HepG2 (cell line): ENCODE measurements around the gene FAM168A. TPM values are rescaled to one million over a fixed set of nuclear protein-coding genes. Genes with fewer than 3 reads are reported as not detected.

ENCODE experiments used
- ATAC-seq: fragments of 200-7000 bp; cut with Tn5 transposase; 3 replicates; pipeline ENCODE4 v1.9.1; 2020; ENCODE audit warnings: mild to moderate bottlenecking, moderate library complexity
- BruUV-seq: library from RNA; stranded (reverse); fragments of 400-500 nt; replicated peaks from 2 replicates; lab custom pipeline; 2021; lab: Mats Ljungman, UMichigan
- CTCF ChIA-PET: fragments of 300-600 bp; formaldehyde crosslinking; extraction: SDS; loops from one replicate; lab custom pipeline; 2021; ENCODE audit warnings: low total read pairs, inconsistent platforms, low intra/inter-chr PET ratio; lab: Yijun Ruan, JAX
- POLR2A ChIA-PET: fragments of 350-600 bp; sonication (Branson Sonifier 250); formaldehyde crosslinking; loops from one replicate; lab custom pipeline; 2020; ENCODE audit warnings: antibody characterized with exemption, inconsistent platforms; lab: Yijun Ruan, JAX
- DNase-seq: peaks from one replicate; pipeline ENCODE4 v3.0.0-alpha.2; 2015; ENCODE audit warnings: low spot score
- FAIRE-seq: peaks from 3 replicates; lab custom pipeline; 2011; peaks lifted over from hg19 to GRCh38; lab: Jason Lieb, UNC
- H2AFZ ChIP-seq: one replicate; pipeline ENCODE4 v1.6.1; 2011; ENCODE audit warnings: low read length, inconsistent platforms
- H3K27ac ChIP-seq: fragments of 300-600 bp; 3 replicates; pipeline ENCODE4 v1.8.0; 2011; ENCODE audit warnings: mixed run types, mild to moderate bottlenecking, mixed read lengths, low read length, inconsistent platforms; ENCODE audit not compliant: insufficient read depth; ENCODE audit errors: extremely low read length
- H3K27me3 ChIP-seq, 2 experiments: fragments of 200-600 bp in 1 of 2; 2 replicates in 1 of 2; 3 replicates in 1 of 2; pipeline versions ENCODE4 v1.6.0 to v1.8.0; 2011; ENCODE audit warnings: low read length in 2 of 2, mild to moderate bottlenecking in 2 of 2, moderate library complexity in 2 of 2, inconsistent platforms in 1 of 2; ENCODE audit not compliant: insufficient read depth in 2 of 2, control insufficient read depth in 1 of 2
- H3K36me3 ChIP-seq, 2 experiments: fragments of 200-600 bp in 1 of 2; replicated peaks in 1 of 2; 2 replicates in 1 of 2; 3 replicates in 1 of 2; pipeline versions ENCODE4 v1.5.1 to v1.8.0; 2011; ENCODE audit warnings: low read length in 2 of 2, inconsistent platforms in 1 of 2; ENCODE audit not compliant: insufficient read depth in 2 of 2, control insufficient read depth in 1 of 2
- H3K4me1 ChIP-seq: 2 replicates; pipeline ENCODE4 v1.5.1; 2012; ENCODE audit warnings: low read length, inconsistent platforms; ENCODE audit not compliant: insufficient read depth
- H3K4me2 ChIP-seq: 2 replicates; pipeline ENCODE4 v1.6.0; 2011; ENCODE audit warnings: low read depth, low read length, inconsistent platforms
- H3K4me3 ChIP-seq, 3 experiments: fragments of 200-600 bp in 1 of 3; sonication (generic), shearing (Covaris generic) in 1 of 3; replicated peaks in 1 of 3; 2 replicates each; pipeline ENCODE4 v1.5.1; 2011 to 2016; ENCODE audit warnings: low read length in 3 of 3, inconsistent platforms in 2 of 3, low read depth in 2 of 3, mild to moderate bottlenecking in 2 of 3, control low read depth in 1 of 3, mixed read lengths in 1 of 3; ENCODE audit not compliant: insufficient read depth in 1 of 3
- H3K79me2 ChIP-seq: one replicate; pipeline ENCODE4 v1.6.1; 2011; ENCODE audit warnings: low read length, inconsistent platforms; ENCODE audit not compliant: insufficient read depth
- H3K9ac ChIP-seq: 2 replicates; pipeline ENCODE4 v1.6.0; 2011; ENCODE audit warnings: mild to moderate bottlenecking, low read depth, low read length, inconsistent platforms; ENCODE audit not compliant: insufficient read depth
- H3K9me3 ChIP-seq: 2 replicates; pipeline ENCODE4 v1.5.1; 2012; ENCODE audit warnings: mild to moderate bottlenecking, low read length
- H4K20me1 ChIP-seq: 2 replicates; pipeline ENCODE4 v1.6.0; 2011; ENCODE audit warnings: inconsistent platforms, mild to moderate bottlenecking, low read length, moderate library complexity; ENCODE audit not compliant: insufficient read depth
- CREBL2 ChIP-seq: sonication (generic); formaldehyde crosslinking; IDR thresholded peaks from 2 replicates; pipeline ENCODE4 v1.8.1; 2023; ENCODE audit warnings: missing genetic modification reagents, mild to moderate bottlenecking, borderline replicate concordance
- XBP1 ChIP-seq: sonication (generic); formaldehyde crosslinking; IDR thresholded peaks from 2 replicates; pipeline ENCODE4 v1.5.0; 2020; ENCODE audit warnings: missing genetic modification reagents
- ZNF407 ChIP-seq: sonication (generic); formaldehyde crosslinking; IDR thresholded peaks from one replicate; pipeline ENCODE4 v1.5.1; 2020; ENCODE audit warnings: mild to moderate bottlenecking, missing genetic modification reagents; ENCODE audit errors: not compliant biosample characterization
- ZNF772 ChIP-seq: sonication (generic); formaldehyde crosslinking; IDR thresholded peaks from 2 replicates; pipeline ENCODE4 v1.5.0; 2020; ENCODE audit warnings: mild to moderate bottlenecking, missing genetic modification reagents
- ZNF850 ChIP-seq: sonication (generic); formaldehyde crosslinking; conservative IDR thresholded peaks from 2 replicates; pipeline ENCODE4 v1.9.0; 2021; ENCODE audit warnings: mild to moderate bottlenecking, missing genetic modification reagents
- WGBS: methylation state at CpG from one replicate; pipeline ENCODE4 v1.1.6; 2017; ENCODE audit warnings: low lambda C conversion rate; 5-methylcytosine and 5-hydroxymethylcytosine counted together
- in situ Hi-C: cut with HindIII; loops from 2 replicates; pipeline ENCODE4 v1.10.0; 2017; ENCODE audit warnings: low pct_unique_long_range_greater_than_20kb; ENCODE audit not compliant: extremely low pct_ligation_motif_present
- intact Hi-C: fragments of 100-400 bp; cut with micrococcal nuclease; formaldehyde crosslinking; loops from one replicate; pipeline ENCODE4 v1.10.0; 2022; ENCODE audit not compliant: unreplicated experiment
- polyA plus RNA-seq, 8 experiments: library from polyadenylated mRNA; depleted of rRNA in 3 of 8; stranded (reverse) in 7 of 8; unstranded in 1 of 8; fragments of >200 nt; fragmentation: Illumina TruSeq in 4 of 8; extraction: Trizol in 4 of 8; gene quantifications; 2 replicates each; pipeline versions ENCODE4 v1.2.1 to v1.2.3, GENCODE V29; 2011 to 2016; ENCODE audit warnings: low read depth in 4 of 8, missing spikeins in 1 of 8, mixed read lengths in 1 of 8; ENCODE audit not compliant: insufficient read depth in 1 of 8
- total RNA-seq, 5 experiments: library from RNA; depleted of rRNA; stranded (reverse); fragments of >200 nt; fragmentation: Illumina TruSeq; extraction: Trizol; gene quantifications; 2 replicates each; pipeline ENCODE4 v1.2.3, GENCODE V29; 2016; ENCODE audit warnings: low read depth in 1 of 5
- TF ChIP-seq, protein P1 (sequence below): sonication (generic); formaldehyde crosslinking; IDR thresholded peaks from 2 replicates; pipeline ENCODE4 v1.5.0; 2020; ENCODE audit warnings: mild to moderate bottlenecking, missing genetic modification reagents, borderline replicate concordance

The FAM168A gene
- total and polyA plus RNA-seq, 2 of the 13 experiments (the other 11 are each of a cell fraction or from before 2014, with no cell fraction given): 13.9 to 15.8 TPM

DNA sequence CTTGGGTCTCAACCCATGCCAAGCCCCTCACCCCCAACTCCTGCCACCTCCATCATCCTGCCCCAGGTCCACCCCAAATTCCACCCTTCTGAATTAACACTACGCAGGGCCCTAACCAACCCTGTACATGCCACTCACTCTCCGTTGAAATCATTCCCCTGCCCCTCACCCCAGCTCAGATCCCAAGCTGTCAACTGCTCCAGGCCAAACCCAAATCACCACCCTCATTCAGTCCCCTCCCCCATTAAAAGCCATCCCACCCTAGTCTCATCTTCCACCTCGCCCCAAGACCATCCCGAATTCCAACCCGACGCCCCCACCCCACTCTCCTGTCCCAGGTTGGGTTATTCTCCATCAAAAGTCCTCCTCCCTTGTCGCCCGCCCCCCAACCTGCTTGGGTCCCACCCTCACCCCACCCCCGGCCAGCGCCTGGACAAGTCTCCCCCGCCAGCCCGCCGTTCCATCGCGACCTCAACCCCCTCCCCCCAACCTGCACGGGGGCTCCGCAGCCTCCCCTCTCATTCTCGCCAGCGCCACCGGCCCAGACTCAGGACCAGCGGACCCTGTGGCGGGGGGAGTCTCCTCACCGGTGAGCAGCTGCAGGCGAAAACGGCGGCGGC is 466 bp downstream of the FAM168A start:
- no peaks in the 10 kb centered on the region for H4K20me1 ChIP-seq
- no peak for DNase-seq
- ChIA-PET POLR2A (interaction anchor here (0.6 to 1.4 kb wide), 2 partner anchors 43 to 273 kb away, joined by 4 to 5 read pairs; no protein-coding TSS in a partner anchor), CTCF (no interaction called here)
- peaks cover 45% of the 10 kb centered on the region for H3K79me2 ChIP-seq
- in situ Hi-C loops (no loop called here), intact Hi-C loops (no loop called here)
- H3K27me3 ChIP-seq: no peaks in the 10 kb centered on the region; a peak in 1 of 5 replicates
- H3K9ac ChIP-seq: peak overlapping the region; percentile 65
- no peaks in the 10 kb centered on the region for H3K36me3 ChIP-seq
- H2AFZ ChIP-seq: no peak overlapping the region
- FAIRE-seq: no peak
- no TSS peak for BruUV-seq
- H3K9me3 ChIP-seq: no peaks in the 10 kb centered on the region
- peak overlapping the region; percentile 69 to 87 (median 71) for H3K4me3 ChIP-seq
- H3K4me2 ChIP-seq: peak overlapping the region; percentile 95
- peaks cover 54% of the 10 kb centered on the region for H3K4me1 ChIP-seq
- no peak for ATAC-seq
- peak overlapping the region; percentile 59 for H3K27ac ChIP-seq
- 5% methylated on average over 26 of the region's 27 CpGs for WGBS
- TF ChIP-seq XBP1 (CRISPR knock-in tag) (no peak), ZNF850 (no peak), ZNF772 (CRISPR knock-in tag) (peak; percentile 11; the same call in 1 of the 2 replicates), CREBL2 (CRISPR knock-in tag) (0 out of 2 replicates have a peak, but pooled peaks have one; percentile 26), ZNF407 (CRISPR knock-in tag) (peak; percentile 8)
- TF ChIP-seq, protein P1, sequence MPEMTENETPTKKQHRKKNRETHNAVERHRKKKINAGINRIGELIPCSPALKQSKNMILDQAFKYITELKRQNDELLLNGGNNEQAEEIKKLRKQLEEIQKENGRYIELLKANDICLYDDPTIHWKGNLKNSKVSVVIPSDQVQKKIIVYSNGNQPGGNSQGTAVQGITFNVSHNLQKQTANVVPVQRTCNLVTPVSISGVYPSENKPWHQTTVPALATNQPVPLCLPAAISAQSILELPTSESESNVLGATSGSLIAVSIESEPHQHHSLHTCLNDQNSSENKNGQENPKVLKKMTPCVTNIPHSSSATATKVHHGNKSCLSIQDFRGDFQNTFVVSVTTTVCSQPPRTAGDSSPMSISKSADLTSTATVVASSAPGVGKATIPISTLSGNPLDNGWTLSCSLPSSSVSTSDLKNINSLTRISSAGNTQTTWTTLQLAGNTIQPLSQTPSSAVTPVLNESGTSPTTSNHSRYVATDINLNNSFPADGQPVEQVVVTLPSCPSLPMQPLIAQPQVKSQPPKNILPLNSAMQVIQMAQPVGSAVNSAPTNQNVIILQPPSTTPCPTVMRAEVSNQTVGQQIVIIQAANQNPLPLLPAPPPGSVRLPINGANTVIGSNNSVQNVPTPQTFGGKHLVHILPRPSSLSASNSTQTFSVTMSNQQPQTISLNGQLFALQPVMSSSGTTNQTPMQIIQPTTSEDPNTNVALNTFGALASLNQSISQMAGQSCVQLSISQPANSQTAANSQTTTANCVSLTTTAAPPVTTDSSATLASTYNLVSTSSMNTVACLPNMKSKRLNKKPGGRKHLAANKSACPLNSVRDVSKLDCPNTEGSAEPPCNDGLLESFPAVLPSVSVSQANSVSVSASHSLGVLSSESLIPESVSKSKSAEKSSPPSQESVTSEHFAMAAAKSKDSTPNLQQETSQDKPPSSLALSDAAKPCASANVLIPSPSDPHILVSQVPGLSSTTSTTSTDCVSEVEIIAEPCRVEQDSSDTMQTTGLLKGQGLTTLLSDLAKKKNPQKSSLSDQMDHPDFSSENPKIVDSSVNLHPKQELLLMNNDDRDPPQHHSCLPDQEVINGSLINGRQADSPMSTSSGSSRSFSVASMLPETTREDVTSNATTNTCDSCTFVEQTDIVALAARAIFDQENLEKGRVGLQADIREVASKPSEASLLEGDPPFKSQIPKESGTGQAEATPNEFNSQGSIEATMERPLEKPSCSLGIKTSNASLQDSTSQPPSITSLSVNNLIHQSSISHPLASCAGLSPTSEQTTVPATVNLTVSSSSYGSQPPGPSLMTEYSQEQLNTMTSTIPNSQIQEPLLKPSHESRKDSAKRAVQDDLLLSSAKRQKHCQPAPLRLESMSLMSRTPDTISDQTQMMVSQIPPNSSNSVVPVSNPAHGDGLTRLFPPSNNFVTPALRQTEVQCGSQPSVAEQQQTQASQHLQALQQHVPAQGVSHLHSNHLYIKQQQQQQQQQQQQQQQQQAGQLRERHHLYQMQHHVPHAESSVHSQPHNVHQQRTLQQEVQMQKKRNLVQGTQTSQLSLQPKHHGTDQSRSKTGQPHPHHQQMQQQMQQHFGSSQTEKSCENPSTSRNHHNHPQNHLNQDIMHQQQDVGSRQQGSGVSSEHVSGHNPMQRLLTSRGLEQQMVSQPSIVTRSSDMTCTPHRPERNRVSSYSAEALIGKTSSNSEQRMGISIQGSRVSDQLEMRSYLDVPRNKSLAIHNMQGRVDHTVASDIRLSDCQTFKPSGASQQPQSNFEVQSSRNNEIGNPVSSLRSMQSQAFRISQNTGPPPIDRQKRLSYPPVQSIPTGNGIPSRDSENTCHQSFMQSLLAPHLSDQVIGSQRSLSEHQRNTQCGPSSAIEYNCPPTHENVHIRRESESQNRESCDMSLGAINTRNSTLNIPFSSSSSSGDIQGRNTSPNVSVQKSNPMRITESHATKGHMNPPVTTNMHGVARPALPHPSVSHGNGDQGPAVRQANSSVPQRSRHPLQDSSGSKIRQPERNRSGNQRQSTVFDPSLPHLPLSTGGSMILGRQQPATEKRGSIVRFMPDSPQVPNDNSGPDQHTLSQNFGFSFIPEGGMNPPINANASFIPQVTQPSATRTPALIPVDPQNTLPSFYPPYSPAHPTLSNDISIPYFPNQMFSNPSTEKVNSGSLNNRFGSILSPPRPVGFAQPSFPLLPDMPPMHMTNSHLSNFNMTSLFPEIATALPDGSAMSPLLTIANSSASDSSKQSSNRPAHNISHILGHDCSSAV (CRISPR knock-in tag): no peak
